Ectodermal cell (in vitro differentiated cells): ENCODE data around the gene AHRR. TPM values are rescaled to one million over a fixed set of nuclear protein-coding genes. Genes with fewer than 3 reads are reported as not detected.
"Not testable (repeated sequence)": the region's sequence is repeated elsewhere in the genome, so short reads cannot be mapped to it uniquely, and the experiment has no call there.

Experiments
- H3K27ac ChIP-seq: 2 replicates; pipeline ENCODE4 v1.7.0; 2013; ENCODE audit warnings: mild to moderate bottlenecking, low read depth, low read length; ENCODE audit not compliant: insufficient read depth, poor library complexity, severe bottlenecking
- H3K27me3 ChIP-seq: 2 replicates; pipeline ENCODE4 v1.7.0; 2013; ENCODE audit warnings: mild to moderate bottlenecking, low read length; ENCODE audit not compliant: insufficient read depth, control insufficient read depth, poor library complexity, severe bottlenecking
- H3K36me3 ChIP-seq: one replicate; pipeline ENCODE4 v1.7.0; 2013; ENCODE audit warnings: low read length; ENCODE audit not compliant: control insufficient read depth, insufficient read depth
- H3K4me1 ChIP-seq: one replicate; pipeline ENCODE4 v1.7.0; 2013; ENCODE audit warnings: low read length; ENCODE audit not compliant: control insufficient read depth, insufficient read depth
- H3K4me3 ChIP-seq: 2 replicates; pipeline ENCODE4 v1.7.0; 2013; ENCODE audit warnings: low read depth, low read length, control low read depth; ENCODE audit not compliant: insufficient read depth
- H3K9me3 ChIP-seq: 2 replicates; pipeline ENCODE4 v1.7.0; 2013; ENCODE audit warnings: mild to moderate bottlenecking, low read length, moderate library complexity; ENCODE audit not compliant: control insufficient read depth
- WGBS, 2 experiments: methylation state at CpG; one replicate each; pipeline ENCODE4 v1.1.7; 2013; ENCODE audit warnings: missing lambda C conversion rate in 2 of 2; 5-methylcytosine and 5-hydroxymethylcytosine counted together
- polyA plus RNA-seq, 4 experiments: library from polyadenylated mRNA; stranded (reverse); fragments of 50-300 nt; gene quantifications; one replicate each; pipeline ENCODE4 v1.2.3, GENCODE V29; 2013

AHRR gene
- polyA plus RNA-seq (2013, experiment 1 of 4), result 1.4 TPM
- polyA plus RNA-seq (2013, experiment 2 of 4), result 0.85 TPM
- 1.3 TPM for polyA plus RNA-seq (2013, experiment 3 of 4)
- polyA plus RNA-seq (2013, experiment 4 of 4), result 0.73 TPM

GRCh38 chr5:321230-321725, at the start of gene AHRR:
TSS of gene AHRR (plus strand) at chr5:321714. CDS start at chr5:343903, 22,189 bp downstream.
- WGBS, 2 experiments, result 1% methylated on average over 51 of the region's 51 CpGs
- Histone ChIP-seq H3K27ac (no peak within 1 kb of the TSS), H3K9me3 (no peaks in the 10 kb centered on the region), H3K27me3 (peaks cover 61% of the 10 kb centered on the region), H3K36me3 (no peaks in the 10 kb centered on the region), H3K4me3 (peak within 1 kb of the TSS; percentile 54), H3K4me1 (peaks cover 6% of the 10 kb centered on the region)

DNA sequence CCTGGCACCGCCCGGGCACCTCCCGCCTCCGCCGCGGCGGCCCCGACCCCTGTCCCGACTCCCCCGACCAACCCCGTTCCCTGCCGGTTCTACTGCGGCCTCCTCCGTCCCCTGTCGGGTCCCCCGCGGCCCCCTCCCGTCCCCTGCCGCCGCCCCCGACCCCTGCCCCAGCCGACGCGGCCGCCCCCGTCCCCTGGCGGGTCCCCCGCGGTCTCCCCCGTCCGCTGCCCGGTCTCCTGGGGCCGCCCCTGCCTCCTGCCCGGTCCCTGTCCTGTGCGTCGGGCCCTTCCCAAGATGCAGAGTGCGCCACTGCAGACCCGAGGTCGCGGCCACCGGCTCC, 49.7 kb upstream of the AHRR start:
- not testable (repeated sequence) for H3K27ac ChIP-seq, H3K27me3 ChIP-seq, H3K36me3 ChIP-seq, H3K9me3 ChIP-seq, H3K4me1 ChIP-seq
- H3K4me3 ChIP-seq, result peak overlapping the region; percentile 78
- 0 to 1% methylated on average over 40 to 41 of the region's 41 CpGs for whole genome bisulfite sequencing, 2 experiments

- WGBS, 2 experiments, result 96% methylated on average over 9 of the region's 9 CpGs
- not testable (repeated sequence) for H3K36me3 ChIP-seq, H3K27ac ChIP-seq, H3K4me1 ChIP-seq, H3K9me3 ChIP-seq, H3K27me3 ChIP-seq, H3K4me3 ChIP-seq
These were observed 48.4 kb upstream of the AHRR start for GRCh38 chr5:273091-273490.

DNA sequence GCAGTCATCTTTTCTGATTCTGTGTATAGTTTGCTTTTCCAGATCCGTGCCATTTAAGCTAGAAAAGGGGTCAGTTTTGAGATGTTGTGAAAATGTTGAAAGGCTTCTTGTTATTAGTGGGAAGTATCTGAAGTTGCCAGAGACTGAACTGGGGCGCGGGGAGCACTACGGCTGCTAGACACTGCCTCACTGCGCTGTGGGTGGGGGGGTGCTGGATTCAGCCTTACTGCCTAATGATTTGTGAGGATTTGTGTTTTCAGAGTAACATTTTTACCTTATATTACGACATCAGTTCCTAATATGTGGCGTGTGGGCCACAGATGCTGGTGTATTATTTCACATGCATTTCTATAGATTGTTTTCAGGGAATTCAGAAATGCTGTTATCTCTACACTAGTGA, 48.0 kb upstream of the AHRR start:
- not testable (repeated sequence) for H3K27ac ChIP-seq, H3K9me3 ChIP-seq, H3K4me1 ChIP-seq, H3K27me3 ChIP-seq, H3K4me3 ChIP-seq, H3K36me3 ChIP-seq
- 90 to 94% methylated on average over 5 to 6 of the region's 7 CpGs for WGBS, 2 experiments

DNA sequence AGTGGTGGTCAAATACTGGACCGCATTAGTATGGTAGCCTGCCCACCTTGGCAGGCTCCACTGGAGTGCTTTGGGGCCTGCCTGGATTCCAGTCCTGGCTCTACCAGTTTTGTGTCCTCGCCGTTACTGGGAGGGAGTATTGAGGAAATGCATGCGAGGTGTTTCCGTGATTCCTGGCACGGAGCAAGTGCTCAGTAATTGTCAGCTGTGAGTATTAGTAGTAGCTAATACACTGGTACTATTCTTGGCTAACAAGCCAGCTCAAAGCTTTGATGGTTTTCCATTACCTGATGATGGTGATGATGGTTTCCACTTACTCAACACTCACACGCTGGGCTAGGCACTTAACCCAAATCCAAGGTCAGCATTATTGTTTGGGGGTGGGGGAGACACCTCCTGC, 47.2 kb upstream of the AHRR start:
- not testable (repeated sequence) for H3K9me3 ChIP-seq, H3K27me3 ChIP-seq, H3K36me3 ChIP-seq, H3K4me1 ChIP-seq, H3K4me3 ChIP-seq, H3K27ac ChIP-seq
- 99% methylated on average over 7 of the region's 7 CpGs for WGBS, 2 experiments

DNA sequence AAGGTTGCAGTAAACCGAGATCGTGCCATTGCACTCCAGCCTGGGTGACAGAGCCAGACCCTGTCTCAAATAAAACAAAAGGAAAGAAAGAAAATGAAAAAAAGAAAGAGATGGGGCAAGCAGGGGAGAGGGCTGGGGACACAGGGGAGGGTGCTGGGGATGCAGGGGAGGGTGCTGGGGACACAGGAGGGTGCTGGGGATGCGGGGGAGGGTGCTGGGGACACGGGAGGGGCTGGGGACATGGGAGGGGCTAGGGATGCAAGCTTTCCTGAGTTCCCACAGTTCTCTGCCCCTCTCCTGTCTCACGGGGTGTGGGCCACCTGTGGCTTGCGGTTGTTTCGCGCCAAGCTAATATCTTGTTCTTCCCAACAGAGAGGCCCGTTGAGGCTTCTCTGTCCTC, 42.9 kb upstream of the AHRR start:
- WGBS, 2 experiments, result 91 to 92% methylated on average over 9 of the region's 9 CpGs
- Histone ChIP-seq H3K36me3 (no peaks in the 10 kb centered on the region), H3K9me3 (no peaks in the 10 kb centered on the region), H3K4me3 (no peak overlapping the region), H3K4me1 (no peaks in the 10 kb centered on the region), H3K27me3 (no peaks in the 10 kb centered on the region), H3K27ac (no peak overlapping the region)

GRCh38 chr5:279051-279665, 42.4 kb upstream of the AHRR start:
- H3K9me3 ChIP-seq, H3K4me3 ChIP-seq, H3K27me3 ChIP-seq, H3K36me3 ChIP-seq, H3K4me1 ChIP-seq, H3K27ac ChIP-seq: not testable (repeated sequence)
- WGBS, 2 experiments, result 84% methylated on average over 14 of the region's 14 CpGs

GRCh38 chr5:285991-286557, 35.4 kb upstream of the AHRR start:
- H3K4me1 ChIP-seq, result no peaks in the 10 kb centered on the region
- no peaks in the 10 kb centered on the region for H3K36me3 ChIP-seq
- no peak overlapping the region for H3K4me3 ChIP-seq
- H3K27ac ChIP-seq, result no peak overlapping the region
- H3K9me3 ChIP-seq, result no peaks in the 10 kb centered on the region
- H3K27me3 ChIP-seq, result no peaks in the 10 kb centered on the region
- 95% methylated on average over 14 of the region's 14 CpGs for WGBS, 2 experiments

GRCh38 chr5:290200-290599, 31.3 kb upstream of the AHRR start:
- H3K36me3 ChIP-seq, H3K27me3 ChIP-seq, H3K4me3 ChIP-seq, H3K27ac ChIP-seq, H3K9me3 ChIP-seq, H3K4me1 ChIP-seq: not testable (repeated sequence)
- WGBS, 2 experiments, result 88 to 93% methylated on average over 8 to 10 of the region's 13 CpGs

DNA sequence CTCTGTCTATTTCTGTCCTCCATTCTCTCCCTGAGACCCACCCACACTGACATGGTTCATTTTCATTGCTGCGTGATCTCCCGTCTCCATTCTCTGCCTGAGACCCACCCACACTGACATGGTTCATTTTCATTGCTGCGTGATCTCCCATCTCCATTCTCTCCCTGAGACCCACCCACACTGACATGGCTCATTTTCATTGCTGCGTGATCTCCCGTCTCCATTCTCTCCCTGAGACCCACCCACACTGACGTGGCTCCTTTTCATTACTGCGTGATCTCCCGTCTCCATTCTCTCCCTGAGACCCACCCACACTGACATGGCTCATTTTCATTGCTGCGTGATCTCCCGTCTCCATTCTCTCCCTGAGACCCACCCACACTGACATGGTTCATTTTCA, 30.2 kb upstream of the AHRR start:
- H3K9me3 ChIP-seq, H3K4me1 ChIP-seq, H3K36me3 ChIP-seq, H3K4me3 ChIP-seq, H3K27me3 ChIP-seq, H3K27ac ChIP-seq: not testable (repeated sequence)
- 94 to 97% methylated on average over 10 of the region's 10 CpGs for WGBS, 2 experiments

DNA sequence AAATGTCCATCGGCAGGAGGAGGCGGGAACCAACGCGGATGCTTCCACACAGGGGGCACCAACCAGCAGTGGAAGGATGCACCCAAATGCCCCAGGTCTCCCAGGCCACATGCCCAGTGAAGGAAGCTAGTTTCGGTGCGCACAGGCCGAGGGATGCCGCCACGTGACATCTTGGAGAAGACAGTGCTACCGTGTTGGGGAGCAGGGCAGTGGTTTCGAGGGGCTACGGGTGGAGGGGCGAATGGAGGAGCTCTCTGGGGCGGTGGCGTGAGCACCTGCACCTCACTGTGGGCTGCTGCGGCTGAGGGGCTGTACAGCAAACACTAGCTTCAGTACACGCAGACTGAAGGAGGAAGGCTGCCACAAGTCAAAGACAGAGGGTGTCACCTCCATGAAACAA, 26.7 kb upstream of the AHRR start:
- not testable (repeated sequence) for H3K4me3 ChIP-seq, H3K4me1 ChIP-seq, H3K36me3 ChIP-seq, H3K27ac ChIP-seq, H3K9me3 ChIP-seq, H3K27me3 ChIP-seq
- WGBS, 2 experiments, result 92 to 94% methylated on average over 13 to 15 of the region's 17 CpGs
